GM12801 (cell line): Measurements from ENCODE around the gene BDKRB1.

ENCODE experiments used
- TF ChIP-seq, protein P1 (sequence below): IDR thresholded peaks from one replicate; pipeline ENCODE4 v1.5.1; 2011; ENCODE audit warnings: control low read depth; ENCODE audit not compliant: insufficient read length; ENCODE audit errors: extremely low read depth

The BDKRB1 gene

DNA sequence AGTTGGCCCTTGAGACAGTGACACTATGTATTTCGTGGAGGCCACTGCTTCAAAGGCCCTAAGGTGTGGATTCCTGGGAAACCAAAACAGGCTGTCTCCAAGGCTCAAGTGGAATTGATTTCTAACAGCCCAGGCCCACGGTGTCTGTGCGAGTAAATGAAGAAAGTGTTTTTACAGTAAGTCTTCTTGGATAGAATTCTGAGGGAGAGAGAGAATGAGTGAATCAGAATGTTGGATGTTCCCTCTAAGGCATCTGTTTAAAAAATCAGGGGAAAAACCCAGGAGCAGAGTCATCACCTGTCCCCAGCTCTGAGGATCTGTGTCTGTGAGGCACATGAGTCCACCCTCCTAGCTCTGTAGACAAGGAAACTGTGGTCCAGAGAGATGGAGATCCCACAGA, 22.3 kb upstream of the BDKRB1 start:
- TF ChIP-seq, protein P1, sequence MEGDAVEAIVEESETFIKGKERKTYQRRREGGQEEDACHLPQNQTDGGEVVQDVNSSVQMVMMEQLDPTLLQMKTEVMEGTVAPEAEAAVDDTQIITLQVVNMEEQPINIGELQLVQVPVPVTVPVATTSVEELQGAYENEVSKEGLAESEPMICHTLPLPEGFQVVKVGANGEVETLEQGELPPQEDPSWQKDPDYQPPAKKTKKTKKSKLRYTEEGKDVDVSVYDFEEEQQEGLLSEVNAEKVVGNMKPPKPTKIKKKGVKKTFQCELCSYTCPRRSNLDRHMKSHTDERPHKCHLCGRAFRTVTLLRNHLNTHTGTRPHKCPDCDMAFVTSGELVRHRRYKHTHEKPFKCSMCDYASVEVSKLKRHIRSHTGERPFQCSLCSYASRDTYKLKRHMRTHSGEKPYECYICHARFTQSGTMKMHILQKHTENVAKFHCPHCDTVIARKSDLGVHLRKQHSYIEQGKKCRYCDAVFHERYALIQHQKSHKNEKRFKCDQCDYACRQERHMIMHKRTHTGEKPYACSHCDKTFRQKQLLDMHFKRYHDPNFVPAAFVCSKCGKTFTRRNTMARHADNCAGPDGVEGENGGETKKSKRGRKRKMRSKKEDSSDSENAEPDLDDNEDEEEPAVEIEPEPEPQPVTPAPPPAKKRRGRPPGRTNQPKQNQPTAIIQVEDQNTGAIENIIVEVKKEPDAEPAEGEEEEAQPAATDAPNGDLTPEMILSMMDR = no peak

GRCh38 chr14:96235426-96235825, 20.6 kb upstream of the BDKRB1 start:
- TF ChIP-seq, protein P1 = no peak

- TF ChIP-seq, protein P1 = no peak
Observed at GRCh38 chr14:96237641-96238040, 18.4 kb upstream of the BDKRB1 start.

- TF ChIP-seq, protein P1 = no peak
Observed at GRCh38 chr14:96238676-96239265, 17.2 kb upstream of the BDKRB1 start.

DNA sequence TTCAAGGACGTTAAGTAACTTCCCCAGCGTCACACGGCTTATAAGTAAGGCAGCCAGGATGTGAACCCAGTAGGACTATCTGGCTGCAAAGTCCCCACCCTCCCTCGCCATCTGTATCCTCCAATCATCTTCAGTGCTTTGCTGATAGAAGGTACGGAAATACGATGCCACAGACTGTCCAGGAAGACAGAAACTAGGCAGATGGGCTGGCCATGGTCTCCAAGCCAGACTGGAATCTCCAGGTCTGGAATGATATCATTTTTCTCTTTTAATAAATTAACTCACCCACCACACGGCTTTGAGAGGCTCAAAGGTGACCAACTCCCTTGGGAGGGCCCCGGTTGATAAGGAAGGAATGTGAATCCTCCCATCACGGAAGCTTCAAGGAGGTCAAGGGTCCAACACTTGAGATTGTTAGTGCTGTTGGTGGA, 16.3 kb upstream of the BDKRB1 start:
- TF ChIP-seq, protein P1 = no peak

DNA sequence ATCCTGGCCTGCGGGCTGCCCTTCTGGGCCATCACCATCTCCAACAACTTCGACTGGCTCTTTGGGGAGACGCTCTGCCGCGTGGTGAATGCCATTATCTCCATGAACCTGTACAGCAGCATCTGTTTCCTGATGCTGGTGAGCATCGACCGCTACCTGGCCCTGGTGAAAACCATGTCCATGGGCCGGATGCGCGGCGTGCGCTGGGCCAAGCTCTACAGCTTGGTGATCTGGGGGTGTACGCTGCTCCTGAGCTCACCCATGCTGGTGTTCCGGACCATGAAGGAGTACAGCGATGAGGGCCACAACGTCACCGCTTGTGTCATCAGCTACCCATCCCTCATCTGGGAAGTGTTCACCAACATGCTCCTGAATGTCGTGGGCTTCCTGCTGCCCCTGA, 15.4 kb upstream of the BDKRB1 start:
- TF ChIP-seq, protein P1 = no peak

GRCh38 chr14:96242126-96242525, 13.9 kb upstream of the BDKRB1 start:
- TF ChIP-seq, protein P1 = no peak
